GM18861 (cell line): ENCODE results near the gene KCND3.

Experiments
- ATAC-seq: cut with Tn5 transposase; IDR thresholded peaks from one replicate; pipeline ENCODE4 v1.9.1; 2021; ENCODE audit not compliant: unreplicated experiment

The KCND3 gene

GRCh38 chr1:111733183-111733991 lies 256.1 kb downstream of the KCND3 start:
- no peak for ATAC-seq

DNA sequence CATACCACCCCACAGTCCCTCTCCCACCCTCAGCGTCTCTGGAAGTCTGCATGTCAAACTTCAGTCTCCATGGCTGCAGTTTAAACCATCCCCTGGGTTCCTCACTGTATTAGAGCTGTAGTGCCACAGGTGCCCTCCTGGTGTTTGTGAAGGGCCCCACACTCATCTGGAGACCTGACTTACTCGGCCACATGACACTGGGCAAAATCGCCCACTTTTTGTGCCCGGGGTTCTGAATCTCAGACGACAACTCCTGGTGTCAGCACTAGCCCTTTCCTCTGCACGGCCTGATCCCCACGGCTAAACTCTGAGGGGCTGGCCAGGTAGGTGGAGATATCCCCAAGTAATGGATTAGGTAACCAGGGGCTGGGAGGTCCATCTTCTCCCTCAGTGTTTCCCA lies 256.8 kb downstream of the KCND3 start:
- no peak for ATAC-seq

DNA sequence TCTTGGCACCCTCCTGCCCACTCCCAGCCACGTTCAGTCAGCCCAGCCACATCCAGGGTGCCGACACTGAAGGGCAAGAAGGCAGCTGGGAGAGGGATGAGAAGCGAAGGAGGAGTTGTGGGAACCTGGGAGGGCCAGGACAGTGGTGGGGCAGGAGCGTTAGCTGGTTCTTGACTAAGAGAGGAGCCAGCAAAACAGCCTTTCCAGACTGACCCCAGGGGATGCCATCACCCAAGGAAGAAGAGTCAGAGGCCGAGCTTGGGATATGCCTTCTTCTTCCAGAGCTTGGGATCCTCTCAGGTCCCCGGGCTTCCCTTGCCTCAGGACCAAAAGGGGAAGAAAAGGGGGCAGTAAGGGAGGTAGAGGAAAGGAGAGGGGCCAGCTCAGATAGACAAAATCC lies 257.5 kb downstream of the KCND3 start:
- ATAC-seq, result no peak

GRCh38 chr1:111730706-111731105 lies 258.8 kb downstream of the KCND3 start:
- no peak for ATAC-seq

DNA sequence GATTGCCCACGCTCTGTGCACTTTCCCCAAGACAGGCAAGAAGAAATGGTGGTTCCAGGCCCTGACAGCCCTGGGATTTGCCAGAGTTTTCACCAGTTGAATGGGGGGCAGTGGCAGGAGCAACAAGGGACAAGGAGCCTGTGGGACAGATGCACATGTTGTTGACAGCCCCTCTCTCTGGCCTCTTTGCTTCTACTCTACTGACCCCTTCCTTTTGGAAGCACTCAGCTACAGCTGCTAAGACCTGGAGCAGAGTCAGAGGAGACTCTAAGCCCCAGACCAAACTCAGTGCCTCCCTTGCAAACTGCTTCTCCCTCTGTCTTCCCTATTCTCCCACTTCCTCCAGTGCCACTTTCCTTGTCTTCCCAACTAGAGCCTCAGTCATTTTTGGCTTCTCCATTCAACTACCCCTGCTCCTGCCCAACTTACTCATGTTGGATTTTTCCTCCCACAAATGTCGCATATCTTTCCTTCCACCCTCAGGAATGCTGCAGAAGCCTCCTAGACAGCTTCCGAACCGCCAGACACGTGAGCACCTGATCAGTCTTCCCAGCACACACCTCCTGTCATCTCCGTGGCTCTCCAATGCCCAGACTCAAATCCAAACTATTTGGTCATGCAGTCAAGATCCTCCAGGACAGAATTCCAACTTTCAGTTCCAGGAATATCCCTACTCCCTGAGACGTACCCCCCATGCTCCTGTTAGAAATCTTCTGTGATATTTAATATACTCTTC lies 259.4 kb downstream of the KCND3 start:
- ATAC-seq, result no peak

DNA sequence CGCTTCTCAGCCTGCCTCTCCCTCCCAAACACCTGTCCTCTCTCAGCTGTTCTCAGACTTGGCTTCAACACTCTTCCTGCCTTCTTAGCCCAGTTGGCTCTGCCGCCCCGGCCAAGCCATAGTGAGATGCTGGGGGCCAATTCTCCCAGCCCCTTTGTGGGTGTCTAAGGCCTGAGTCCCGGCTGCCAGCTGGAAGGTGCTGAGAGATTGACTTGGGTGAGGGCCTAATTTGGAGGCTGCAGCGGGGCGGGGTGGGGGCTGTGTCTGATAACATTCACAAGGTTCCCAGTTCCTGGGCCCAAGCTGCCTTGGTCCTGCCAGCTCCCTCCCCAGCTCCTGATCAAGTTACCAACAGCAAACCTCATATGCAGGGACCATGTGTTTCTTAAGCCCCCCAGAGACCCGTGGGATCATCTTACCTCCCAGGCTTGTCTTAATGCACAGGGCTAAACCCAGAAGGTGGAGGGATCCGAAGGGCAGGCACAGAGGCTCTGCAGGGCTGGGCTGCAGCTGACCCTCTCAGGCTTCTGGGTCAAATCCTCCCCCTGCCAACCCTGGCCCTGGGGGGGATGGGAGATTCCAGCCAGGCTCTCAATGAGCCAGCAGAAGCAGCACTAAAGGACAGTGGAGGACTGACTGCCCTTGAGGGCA lies 260.1 kb downstream of the KCND3 start:
- ATAC-seq, result no peak

DNA sequence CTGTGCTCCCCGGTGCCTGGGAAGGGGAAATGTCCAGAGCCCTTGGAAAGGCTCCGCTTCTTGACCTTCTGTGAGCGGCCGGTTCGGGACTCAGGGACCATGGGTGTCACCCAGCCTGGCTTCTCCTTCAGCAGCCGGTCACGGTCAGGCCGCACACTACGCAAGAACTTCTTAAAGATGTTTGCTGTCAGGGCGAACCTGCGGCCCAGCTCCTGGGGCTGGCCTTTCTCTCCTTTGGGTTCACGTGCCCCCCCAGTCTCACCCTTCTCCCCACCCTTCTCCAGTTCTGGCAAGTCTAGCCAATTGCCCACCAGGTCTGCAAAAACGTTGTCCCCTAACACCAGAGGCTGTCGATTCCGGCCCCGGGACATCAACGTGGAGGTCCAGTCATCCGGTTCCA lies 262.4 kb downstream of the KCND3 start:
- ATAC-seq, result no peak

DNA sequence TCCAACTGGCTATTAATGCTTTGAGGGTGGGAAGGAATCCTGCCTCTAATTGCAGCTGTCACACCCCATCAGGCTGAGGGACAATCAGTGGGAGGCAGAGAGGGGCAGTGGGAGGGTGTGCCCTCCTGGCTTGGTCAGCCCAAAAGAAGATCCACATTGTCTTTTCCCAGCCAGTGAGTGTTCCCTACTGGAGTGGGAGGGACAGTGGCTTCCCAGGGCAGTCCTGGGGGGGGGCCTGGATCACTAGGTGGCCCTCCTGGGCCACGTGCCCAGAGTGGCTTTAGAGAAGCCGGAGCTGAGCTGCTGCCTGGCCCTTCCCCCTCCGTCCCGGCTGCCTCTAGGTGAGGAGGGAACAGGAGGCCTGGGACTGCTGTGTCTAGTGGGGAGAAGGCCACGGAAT lies 264.3 kb downstream of the KCND3 start:
- ATAC-seq, result no peak

DNA sequence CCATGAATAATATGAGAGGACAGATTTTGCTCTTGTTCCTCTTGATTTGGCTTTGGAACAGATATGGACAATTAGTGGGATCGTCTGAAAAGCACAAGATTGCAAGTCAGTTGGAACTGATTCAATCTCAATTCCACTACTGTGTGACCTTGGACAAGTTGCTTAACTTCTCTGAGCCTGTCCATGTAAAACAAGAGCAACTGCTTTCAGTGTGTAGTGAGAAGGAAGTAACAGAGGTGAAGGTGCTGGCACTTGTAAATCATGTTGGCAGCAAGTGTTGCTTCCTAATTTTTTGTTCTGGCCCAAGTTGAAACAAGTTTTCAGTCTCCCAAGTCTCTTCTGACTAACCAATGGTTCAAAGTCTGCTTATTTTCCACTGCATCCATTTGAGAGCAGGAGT lies 265.6 kb downstream of the KCND3 start:
- ATAC-seq, result no peak

- no peak for ATAC-seq
These were observed 266.2 kb downstream of the KCND3 start for GRCh38 chr1:111723091-111723806.

DNA sequence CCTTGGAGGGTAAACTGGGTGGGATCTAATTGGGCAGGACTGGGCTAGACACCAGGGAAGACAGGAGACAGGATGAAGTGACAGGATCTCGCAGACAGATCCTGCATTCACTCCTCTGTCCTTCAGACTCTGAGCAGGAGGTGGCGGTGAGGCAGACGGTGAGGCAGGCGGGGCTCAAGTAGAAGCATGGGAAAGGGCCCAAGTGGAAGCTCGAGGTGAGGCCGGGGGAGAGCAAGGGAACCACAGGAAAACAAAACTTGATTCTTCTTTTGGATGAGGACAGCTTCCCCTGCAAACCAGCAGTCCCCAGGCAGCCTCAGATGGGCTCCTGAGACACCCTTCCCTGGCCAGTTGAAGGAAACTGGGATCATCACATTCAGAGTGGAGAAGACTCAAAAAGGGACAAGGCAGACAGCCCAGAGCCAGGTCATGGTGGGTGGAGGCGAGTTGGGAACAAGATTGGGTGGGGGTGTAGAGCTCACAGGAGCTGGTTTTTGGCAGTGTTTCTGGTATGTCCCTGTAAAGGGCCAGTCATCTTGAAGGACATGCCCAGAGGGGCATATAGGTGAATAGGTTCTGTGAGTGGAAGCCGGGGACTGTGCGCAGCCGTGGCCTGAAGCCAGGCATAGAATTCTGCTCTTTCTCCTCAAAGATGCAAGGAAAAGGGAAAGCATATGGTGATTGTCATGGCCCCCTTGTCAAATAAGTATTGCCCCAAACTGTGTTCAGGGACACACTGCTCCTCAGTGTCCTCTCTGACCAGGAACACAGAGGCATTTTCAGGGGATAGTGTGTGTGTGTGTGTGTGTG lies 268.3 kb downstream of the KCND3 start:
- ATAC-seq, result no peak
